Epithelial cell of prostate (primary cell): ENCODE data around the gene SRGAP2C.
"Not testable (repeated sequence)": the region's sequence is repeated elsewhere in the genome, so short reads cannot be mapped to it uniquely, and the experiment has no call there.

Experiments used
- DNase-seq: peaks from one replicate; pipeline ENCODE4 v3.0.0-alpha.2; 2011; ENCODE audit warnings: low read depth, low spot score
- H3K27ac ChIP-seq: fragments of 450-650 bp; 2 replicates; pipeline ENCODE4 v1.5.1; 2017; ENCODE audit warnings: mild to moderate bottlenecking

Gene SRGAP2C

GRCh38 chr1:121224714-121225113 is 39.9 kb downstream of the SRGAP2C start:
- not testable (repeated sequence) for H3K27ac ChIP-seq, DNase-seq

- not testable (repeated sequence) for H3K27ac ChIP-seq, DNase-seq
Observed at GRCh38 chr1:121226295-121226904, 41.6 kb downstream of the SRGAP2C start.

- H3K27ac ChIP-seq, DNase-seq: not testable (repeated sequence)
Observed at GRCh38 chr1:121226925-121227324, 42.1 kb downstream of the SRGAP2C start.

GRCh38 chr1:121227544-121228330 is 43.0 kb downstream of the SRGAP2C start:
- H3K27ac ChIP-seq, DNase-seq: not testable (repeated sequence)

- DNase-seq, H3K27ac ChIP-seq: not testable (repeated sequence)
Observed at GRCh38 chr1:121230636-121231035, 45.9 kb downstream of the SRGAP2C start.

GRCh38 chr1:121232445-121233125 is 47.8 kb downstream of the SRGAP2C start:
- H3K27ac ChIP-seq, DNase-seq: not testable (repeated sequence)

- not testable (repeated sequence) for DNase-seq, H3K27ac ChIP-seq
Observed at GRCh38 chr1:121234090-121234759, 49.5 kb downstream of the SRGAP2C start.

- not testable (repeated sequence) for DNase-seq
Observed at GRCh38 chr1:121238384-121238783, 53.6 kb downstream of the SRGAP2C start.

GRCh38 chr1:121243913-121244312 is 59.1 kb downstream of the SRGAP2C start:
- H3K27ac ChIP-seq, DNase-seq: not testable (repeated sequence)

More at GRCh38 chr1:121238384-121238783, 53.6 kb downstream of the SRGAP2C start:
- not testable (repeated sequence) for H3K27ac ChIP-seq

- not testable (repeated sequence) for H3K27ac ChIP-seq, DNase-seq
Observed at GRCh38 chr1:121246399-121246798, 61.6 kb downstream of the SRGAP2C start.

GRCh38 chr1:121252656-121253055 is 67.9 kb downstream of the SRGAP2C start:
- not testable (repeated sequence) for DNase-seq, H3K27ac ChIP-seq

GRCh38 chr1:121254618-121255017 is 69.8 kb downstream of the SRGAP2C start:
- not testable (repeated sequence) for H3K27ac ChIP-seq, DNase-seq

GRCh38 chr1:121257632-121258031 is 72.9 kb downstream of the SRGAP2C start:
- DNase-seq, H3K27ac ChIP-seq: not testable (repeated sequence)

GRCh38 chr1:121258134-121258533 is 73.4 kb downstream of the SRGAP2C start:
- not testable (repeated sequence) for DNase-seq, H3K27ac ChIP-seq

GRCh38 chr1:121260205-121260604 is 75.4 kb downstream of the SRGAP2C start:
- H3K27ac ChIP-seq, DNase-seq: not testable (repeated sequence)

- H3K27ac ChIP-seq, DNase-seq: not testable (repeated sequence)
Observed at GRCh38 chr1:121262163-121262562, 77.4 kb downstream of the SRGAP2C start.

- not testable (repeated sequence) for H3K27ac ChIP-seq, DNase-seq
Observed at GRCh38 chr1:121263789-121264244, 79.0 kb downstream of the SRGAP2C start.

GRCh38 chr1:121267072-121267471 is 82.3 kb downstream of the SRGAP2C start:
- DNase-seq, H3K27ac ChIP-seq: not testable (repeated sequence)

GRCh38 chr1:121269309-121269708 is 84.5 kb downstream of the SRGAP2C start:
- not testable (repeated sequence) for H3K27ac ChIP-seq, DNase-seq

GRCh38 chr1:121269973-121270372 is 85.2 kb downstream of the SRGAP2C start:
- H3K27ac ChIP-seq, DNase-seq: not testable (repeated sequence)
